ENCODE measurements around the gene ART4.

Gene ART4

DNA sequence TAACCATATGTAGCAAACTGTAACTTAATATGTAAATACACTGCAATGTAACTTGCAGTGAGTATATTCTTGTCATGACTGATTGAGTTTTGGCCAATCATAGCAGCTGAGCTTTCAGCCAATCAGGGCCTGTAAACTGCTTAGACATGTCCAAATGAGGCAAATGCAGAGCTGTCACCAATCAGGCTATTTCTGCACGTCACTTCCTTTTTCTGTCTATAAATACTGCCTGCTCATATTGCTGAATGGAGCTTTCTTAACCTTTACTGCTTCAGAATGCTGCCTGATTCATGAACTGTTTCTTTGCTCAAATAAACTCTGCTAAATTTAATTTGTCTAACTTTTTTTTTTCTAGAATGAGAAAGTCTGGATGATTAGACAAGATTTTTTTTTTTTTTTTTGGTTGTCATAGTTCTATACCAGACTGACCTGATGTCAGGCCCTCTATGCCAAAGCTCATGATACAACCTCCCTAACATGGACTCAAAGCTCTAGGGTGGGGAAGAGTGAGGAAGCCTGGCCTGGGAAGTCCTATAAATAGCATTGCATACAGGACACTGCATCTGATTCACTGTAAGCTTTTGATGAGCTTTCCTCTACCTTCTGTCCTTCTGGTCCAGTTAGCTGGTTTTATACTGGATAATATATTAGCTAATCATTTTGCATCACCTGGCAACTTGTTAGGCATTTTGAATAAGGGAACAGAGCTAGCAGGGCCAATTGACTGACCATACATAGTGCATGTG, 30.3 kb upstream of the ART4 start:
- TF ChIP-seq CTCF (IDR thresholded peaks at IDR 0.05; ENCODE audit: low read depth, low read length): no peak
- in situ Hi-C loops (cut with HindIII; ENCODE audit: low sequenced_read_pairs): no loop called here
- no peak for DNase-seq (ENCODE audit: low read depth, low spot score)
- H3K4me3 ChIP-seq (ENCODE audit: low read depth, low read length): no peak overlapping the region

- TF ChIP-seq CTCF (IDR thresholded peaks at IDR 0.05; ENCODE audit: low read depth, low read length): no peak
- in situ Hi-C loops (cut with HindIII; ENCODE audit: low sequenced_read_pairs): no loop called here
- H3K4me3 ChIP-seq (ENCODE audit: low read depth, low read length): no peak overlapping the region
- DNase-seq (ENCODE audit: low read depth, low spot score): no peak
Measured at GRCh38 chr12:14871886-14872285, 28.6 kb upstream of the ART4 start.

DNA sequence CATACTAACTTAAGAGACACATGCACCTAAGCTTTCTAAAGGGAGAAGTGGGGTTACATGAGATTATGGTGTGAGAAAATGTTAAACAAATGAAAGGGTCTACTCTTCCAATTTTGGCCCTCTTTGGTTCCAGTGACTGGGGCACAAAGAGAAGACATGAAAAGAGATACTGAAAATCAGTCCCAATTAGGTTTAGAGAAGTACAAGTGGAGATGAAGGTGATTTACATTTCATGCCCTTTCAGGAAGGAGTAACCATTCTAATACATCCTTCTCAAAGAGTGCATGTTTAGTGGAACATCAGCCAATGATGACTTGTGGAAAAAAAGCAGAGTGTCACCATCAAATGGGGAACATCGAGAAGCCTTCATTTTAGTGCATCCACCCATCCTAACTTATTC, 27.9 kb upstream of the ART4 start:
- in situ Hi-C loops (cut with HindIII; ENCODE audit: low sequenced_read_pairs): no loop called here
- H3K4me3 ChIP-seq (ENCODE audit: low read depth, low read length): no peak overlapping the region
- DNase-seq (ENCODE audit: low read depth, low spot score): no peak
- TF ChIP-seq CTCF (IDR thresholded peaks at IDR 0.05; ENCODE audit: low read depth, low read length): no peak

- TF ChIP-seq CTCF (IDR thresholded peaks at IDR 0.05; ENCODE audit: low read depth, low read length): no peak
- H3K4me3 ChIP-seq (ENCODE audit: low read depth, low read length): no peak overlapping the region
- in situ Hi-C loops (cut with HindIII; ENCODE audit: low sequenced_read_pairs): no loop called here
- peak; percentile 8 for DNase-seq (ENCODE audit: low read depth, low spot score)
Measured at GRCh38 chr12:14868916-14869506, 25.7 kb upstream of the ART4 start.

DNA sequence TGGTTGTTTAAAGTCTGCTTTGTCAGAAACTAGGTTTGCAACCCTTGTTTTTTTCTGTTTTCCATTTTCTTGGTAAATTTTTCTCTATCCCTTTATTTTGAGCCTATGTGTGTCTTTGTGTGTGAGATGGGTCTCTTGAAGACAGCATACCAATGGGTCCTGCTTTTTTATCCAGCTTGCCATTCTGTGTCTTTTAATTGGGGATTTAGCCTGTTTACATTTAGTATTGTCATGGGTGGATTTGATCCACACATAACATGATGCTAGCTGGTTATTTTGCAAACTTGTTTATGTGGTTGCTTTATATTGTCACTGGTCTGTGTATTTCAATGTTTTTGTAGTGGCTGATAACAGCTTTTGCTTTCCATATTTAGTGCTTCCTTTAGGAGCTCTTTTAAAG, 17.2 kb upstream of the ART4 start:
- no peak for DNase-seq (ENCODE audit: low read depth, low spot score)
- in situ Hi-C loops (cut with HindIII; ENCODE audit: low sequenced_read_pairs): no loop called here
- TF ChIP-seq CTCF (IDR thresholded peaks at IDR 0.05; ENCODE audit: low read depth, low read length): no peak
- no peak overlapping the region for H3K4me3 ChIP-seq (ENCODE audit: low read depth, low read length)

DNA sequence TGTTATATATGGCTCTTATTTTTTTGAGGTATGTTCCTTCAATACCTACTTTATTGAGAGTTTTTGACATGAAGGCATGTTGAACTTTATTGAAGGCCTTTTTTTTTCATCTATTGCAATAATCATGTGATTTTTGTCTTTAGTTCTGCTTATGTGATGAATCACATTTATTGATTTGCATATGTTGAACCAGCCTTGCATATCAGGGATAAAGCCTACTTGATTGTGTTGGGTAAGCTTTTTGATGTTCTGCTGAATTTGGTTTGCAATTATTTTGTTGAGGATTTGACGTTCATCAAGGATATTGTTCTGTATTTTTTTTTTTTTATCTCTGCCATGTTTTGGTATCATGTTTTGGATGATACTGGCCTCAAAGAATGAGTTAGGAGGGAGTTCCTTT, 15.2 kb upstream of the ART4 start:
- no peak overlapping the region for H3K4me3 ChIP-seq (ENCODE audit: low read depth, low read length)
- DNase-seq (ENCODE audit: low read depth, low spot score): no peak
- in situ Hi-C loops (cut with HindIII; ENCODE audit: low sequenced_read_pairs): no loop called here
- TF ChIP-seq CTCF (IDR thresholded peaks at IDR 0.05; ENCODE audit: low read depth, low read length): no peak

Measured in astrocyte of the spinal cord (primary cell).